Loucy (cell line): ENCODE measurements around the gene ABHD14A.

ENCODE experiments used
- CTCF ChIP-seq: fragments of 200-600 bp; sonication (generic); conservative IDR thresholded peaks from 2 replicates; pipeline ENCODE4 v1.5.1; 2014; ENCODE audit warnings: mild to moderate bottlenecking, antibody characterized with exemption, low read length
- EZH2phosphoT487 ChIP-seq: fragments of 200-600 bp; IDR thresholded peaks from 2 replicates; pipeline ENCODE4 v1.6.1; 2018; ENCODE audit warnings: antibody characterized with exemption, mild to moderate bottlenecking, moderate library complexity, borderline replicate concordance

GRCh38 chr3:51978143-51978502, 3.3 kb downstream of the ABHD14A start:
- TF ChIP-seq CTCF (no peak), EZH2phosphoT487 (no peak)
